ENCODE measurements around the gene ASPHD1.
"Not testable (repeated sequence)": the region's sequence is repeated elsewhere in the genome, so short reads cannot be mapped to it uniquely, and the experiment has no call there.

Gene ASPHD1

DNA sequence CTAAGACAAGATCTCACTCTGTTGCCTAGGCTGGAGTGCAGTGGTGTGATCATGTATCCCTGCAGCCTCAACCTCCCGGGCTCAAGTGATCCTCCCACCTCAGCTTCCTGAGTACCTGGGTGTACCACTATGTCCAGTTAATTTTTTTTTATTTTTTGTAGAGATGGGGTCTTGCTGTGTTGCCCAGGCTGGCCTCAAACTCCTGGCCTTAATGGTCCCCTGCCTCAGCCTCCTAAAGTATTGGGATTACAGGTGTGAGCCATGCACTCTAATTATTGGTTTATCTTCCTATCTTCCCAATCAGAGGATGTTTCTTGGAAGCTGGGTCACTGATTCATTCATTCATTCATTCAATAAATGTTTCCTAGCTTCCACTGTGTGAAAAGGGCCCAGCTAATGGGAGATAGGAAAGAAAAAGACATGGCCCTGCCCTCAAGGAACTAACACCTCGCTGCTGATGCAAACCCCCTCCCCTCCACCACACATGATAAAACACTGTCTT, 8.5 kb downstream of the ASPHD1 start:
- no peak for DNase-seq

DNA sequence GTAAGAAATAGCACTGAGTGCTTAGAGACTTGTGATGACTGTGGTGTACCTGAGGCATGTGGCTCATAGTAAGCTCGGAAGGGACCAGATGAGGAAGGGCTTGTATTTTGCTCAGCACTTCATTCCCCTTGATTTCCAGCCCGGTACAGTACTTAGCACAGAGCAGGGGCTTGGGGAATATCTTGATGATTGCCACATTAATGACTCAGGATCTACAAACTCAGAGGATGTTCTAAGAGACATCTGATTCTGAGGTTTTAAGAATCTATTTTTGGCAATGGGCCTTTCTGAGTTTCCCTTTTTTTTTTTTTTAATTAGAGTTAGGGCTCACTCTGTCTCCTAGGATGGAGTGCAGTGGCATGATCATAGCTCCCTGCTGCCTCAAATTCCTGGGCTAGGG, 9.1 kb downstream of the ASPHD1 start:
- DNase-seq: no peak

DNA sequence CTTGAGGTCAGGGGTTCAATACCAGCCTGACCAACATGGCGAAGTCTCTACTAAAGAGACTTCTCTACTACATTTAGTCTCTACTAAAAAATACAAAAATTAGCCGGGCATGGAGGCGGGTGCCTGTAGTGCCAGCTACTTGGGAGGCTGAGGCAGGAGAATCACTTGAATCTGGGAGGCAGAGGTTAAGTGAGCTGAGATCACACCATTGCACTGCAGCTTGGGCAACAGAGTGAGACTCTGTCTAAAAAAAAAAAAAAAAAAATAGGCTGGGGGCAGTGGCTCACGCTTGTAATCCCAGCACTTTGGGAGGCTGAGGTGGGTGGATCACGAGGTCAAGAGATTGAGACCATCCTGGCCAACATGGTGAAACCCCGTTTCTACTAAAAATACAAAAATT, 9.6 kb downstream of the ASPHD1 start:
- not testable (repeated sequence) for DNase-seq

DNA sequence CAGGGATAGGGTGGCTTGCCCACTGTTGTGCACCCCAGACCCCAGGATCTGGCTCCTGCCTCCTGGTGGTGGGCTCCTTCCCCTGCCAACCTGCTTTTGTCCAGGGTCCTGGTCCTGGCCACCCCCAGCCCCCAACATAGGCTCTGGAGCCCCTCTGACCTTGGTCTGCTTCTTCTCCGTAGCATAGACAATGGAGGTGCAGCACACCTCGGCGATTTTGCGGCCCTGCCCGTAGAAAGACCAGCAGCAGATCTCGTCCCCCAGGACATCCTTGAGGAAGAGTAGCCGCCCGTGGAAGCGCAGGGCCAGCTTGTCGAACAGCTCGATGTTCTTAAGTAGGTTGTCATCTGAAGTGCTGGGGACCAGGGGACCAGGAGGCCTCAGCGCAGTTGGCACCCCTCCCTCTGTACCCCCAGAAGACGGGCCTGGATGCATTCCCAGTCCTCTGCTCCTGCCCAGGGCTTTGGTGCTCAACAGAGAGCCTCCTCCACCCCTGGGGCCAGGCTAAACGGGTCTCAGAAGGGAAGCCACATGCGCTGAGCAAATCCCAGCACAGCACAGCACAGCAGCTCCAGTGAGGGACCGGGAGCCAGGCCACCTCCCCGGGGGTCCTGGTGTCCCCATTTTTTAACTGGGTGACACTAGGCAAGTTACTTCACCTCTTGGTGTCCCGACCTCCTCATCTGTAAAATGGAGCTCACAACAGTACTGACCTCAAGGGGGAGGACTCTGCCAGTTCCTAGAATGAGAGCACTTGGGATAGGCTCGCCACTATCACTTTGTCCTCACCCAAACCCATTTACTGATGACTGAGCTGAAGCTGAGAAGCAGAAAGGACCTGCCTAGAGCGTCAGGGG, 10.8 kb downstream of the ASPHD1 start:
- DNase-seq: no peak

DNA sequence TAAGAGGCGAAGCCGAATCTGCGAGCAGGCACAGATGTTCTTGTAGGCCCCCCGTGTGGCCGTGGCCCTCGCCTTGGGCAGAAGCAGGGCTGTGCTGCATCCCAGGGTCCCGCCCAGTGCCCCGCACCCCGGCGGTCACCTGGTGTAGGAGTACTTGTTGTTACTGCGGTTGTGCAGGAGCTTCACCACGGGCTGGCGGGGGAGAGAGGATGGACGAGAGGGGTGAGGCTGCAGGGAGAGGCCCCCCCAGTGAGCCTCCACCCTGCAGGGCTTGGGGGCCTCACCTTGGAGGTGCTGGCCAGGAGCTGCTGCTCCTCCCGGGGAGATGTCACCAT, 11.4 kb downstream of the ASPHD1 start:
- DNase-seq: no peak

DNA sequence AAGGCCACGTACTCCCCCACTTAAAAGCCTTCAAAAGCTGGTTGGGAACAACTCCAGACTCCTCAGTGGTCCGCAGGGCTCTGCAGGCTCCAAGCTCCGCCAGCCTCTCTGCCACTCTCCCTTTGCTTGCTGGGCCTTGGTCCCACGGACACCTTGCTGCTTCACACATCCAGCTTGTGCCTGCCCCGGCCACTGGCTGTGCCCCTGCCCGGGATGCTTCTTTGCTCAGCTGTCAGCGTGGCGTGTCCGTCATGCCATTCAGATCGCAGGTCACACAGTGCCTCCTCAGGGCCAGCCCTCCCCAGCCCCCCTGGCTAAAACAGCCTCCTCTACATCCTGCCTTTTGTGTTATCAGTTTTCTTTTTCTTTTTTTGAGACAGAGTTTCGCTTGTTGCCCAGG, 11.8 kb downstream of the ASPHD1 start:
- no peak for DNase-seq

DNA sequence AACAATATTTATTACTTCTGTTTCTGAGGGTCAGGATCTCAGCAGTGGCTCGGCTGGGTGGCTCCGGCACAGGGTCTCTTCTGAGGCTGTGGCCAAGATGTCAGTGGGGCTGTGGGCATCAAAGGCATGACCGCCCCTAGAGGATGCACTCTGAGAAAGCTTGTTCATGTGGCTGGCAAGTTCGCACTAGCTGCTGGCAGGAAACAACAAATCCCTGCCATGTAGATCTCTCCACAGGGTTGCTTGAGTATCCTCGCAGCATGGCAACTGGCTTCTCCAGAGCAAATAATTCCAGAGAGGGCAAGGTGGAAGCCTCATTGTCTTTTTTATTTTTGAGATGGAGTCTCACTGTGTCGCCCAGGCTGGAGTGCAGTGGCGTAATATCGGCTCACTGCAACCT, 13.2 kb downstream of the ASPHD1 start:
- no peak for DNase-seq

DNA sequence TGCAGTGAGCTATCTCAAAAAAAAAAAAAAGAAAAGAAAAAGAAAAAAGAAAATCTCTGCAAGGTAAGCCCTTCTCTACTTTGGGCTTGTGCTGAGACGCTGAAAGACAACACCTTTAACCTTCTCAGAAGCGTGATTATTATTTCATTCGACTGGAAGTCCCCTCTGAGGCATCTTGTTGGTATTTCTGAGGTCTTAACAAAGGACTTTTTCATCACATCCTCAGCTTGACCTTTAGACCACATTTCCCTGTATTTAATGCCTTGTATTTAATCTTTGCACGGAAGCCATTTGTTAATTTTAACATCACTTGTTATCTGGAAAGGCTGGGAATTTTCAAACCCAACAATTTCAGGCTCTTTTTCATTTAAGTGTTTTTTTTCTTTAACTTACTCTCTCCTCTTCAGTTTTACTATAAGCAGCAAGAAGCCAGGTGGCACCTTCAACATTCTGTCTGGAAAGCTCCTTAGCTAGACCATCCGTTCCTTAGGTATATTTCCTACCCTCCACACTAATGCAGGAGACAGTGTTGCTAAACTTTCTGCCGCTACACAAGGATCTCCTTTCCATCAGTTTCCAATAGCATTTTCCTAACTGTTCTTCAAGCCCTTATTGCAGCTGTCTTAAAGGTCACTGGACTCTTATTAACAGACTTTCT, 15.4 kb downstream of the ASPHD1 start:
- DNase-seq: no peak

DNA sequence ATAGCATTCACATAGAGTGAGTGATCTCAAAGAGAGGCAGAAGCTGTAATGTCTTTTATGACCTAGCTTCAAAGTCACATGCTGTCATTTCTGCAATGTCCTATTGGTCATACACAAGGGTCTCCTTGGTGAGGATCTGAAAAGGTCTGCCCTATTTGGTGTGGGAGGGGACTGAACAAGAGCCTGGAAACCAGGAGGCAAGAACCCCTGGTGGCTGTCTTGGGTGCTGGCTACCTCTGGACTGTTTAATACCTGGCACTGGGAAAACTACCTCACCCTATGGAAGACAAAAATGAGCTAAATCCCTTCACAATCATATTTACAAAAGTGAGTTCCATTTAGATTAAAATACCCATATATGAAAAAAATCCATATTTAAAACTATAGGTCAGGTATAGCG, 16.7 kb downstream of the ASPHD1 start:
- no peak for DNase-seq

DNA sequence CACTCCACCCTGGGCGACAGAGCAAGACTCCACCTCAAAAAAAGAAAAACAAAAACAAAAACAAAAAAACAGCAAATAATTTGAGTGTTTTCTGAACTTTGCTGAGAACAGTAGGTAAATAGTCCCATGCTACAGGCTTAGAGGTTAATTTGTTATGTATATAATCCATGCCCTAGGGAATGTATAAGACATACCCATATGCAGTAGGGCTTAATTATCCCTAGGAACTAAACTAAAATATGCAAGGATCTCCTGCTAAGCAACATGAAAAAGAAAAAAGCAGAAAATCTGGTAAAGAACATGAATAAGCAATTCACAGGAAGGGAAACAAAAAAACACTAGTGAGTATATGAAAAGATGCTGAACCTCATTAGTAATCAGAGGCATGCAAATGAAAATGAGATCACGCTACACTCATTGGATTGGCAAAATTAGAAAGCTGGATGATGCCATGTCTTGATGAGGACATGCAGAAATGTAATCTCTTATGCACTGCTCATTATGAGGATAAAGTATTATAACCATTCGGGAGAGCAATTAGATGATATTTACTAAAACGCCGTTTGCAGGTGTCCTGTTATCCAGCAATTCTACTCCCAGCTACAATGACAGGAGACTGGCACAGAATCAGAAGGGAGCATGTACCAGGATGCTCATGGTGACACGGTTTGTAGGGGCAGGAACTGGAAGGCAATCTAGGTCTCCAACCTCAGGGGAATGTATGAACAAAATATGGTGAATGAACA, 20.2 kb downstream of the ASPHD1 start:
- no peak for DNase-seq

DNA sequence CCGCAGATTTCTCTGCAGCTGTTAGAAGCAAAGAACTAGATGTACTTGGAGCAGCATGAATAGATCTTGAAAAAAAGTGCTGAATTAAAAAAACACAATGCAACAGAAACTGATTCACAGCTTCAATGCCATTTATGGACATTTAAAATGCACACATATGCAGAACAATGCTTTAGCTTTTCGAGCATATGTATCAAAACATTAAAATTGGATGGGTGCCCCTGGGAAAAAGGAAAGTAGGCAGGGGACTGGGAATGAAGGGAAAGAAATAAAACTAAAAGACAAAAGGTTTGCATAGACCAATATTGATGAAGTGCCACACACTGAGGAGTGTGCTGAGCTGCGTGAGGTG, 20.7 kb downstream of the ASPHD1 start:
- DNase-seq: no peak

DNA sequence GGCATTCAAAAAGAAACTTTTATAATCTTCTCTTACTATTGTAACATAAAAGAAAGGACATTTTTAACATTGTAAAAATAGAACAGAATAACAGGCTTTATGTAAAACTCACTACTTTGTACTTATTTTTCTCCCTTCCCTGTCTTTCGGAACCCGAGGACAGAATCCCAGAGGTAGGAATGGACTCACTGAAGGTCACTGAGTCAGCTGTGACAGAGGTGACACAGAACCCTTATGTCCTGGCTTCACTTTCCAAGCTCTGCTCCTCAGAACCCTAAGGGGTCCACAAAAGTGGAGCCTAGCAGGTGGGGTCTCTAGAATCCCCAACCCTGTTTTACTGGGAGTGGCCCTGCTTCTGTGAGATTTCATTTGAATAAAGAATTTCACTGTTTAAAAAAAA, 22.0 kb downstream of the ASPHD1 start:
- no peak for DNase-seq

DNA sequence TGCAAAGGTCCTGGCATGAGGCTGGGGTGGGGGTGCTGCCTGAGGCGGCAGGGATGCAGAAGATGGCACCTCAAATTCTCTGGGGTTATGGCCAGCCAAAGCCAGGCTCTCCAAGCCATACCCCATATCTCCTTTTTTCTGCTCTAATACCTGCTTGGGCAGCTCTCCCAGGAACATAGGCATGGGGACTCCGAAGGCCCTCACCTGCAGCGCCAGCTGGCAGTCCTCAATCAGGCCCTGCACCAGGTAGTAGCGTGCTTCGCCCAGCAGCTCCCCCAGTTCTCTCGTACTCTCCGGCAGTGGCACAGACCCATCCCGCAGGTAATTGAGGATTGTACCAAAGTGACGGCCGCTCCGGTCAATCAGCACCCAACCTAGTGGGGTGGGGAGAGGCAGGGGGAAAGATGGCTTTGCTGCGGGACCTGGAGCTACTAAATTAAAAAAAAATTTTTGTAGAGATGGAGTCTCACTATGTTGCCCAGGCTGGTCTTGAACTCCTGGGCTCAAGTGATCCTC, 22.8 kb downstream of the ASPHD1 start:
- DNase-seq: no peak

DNA sequence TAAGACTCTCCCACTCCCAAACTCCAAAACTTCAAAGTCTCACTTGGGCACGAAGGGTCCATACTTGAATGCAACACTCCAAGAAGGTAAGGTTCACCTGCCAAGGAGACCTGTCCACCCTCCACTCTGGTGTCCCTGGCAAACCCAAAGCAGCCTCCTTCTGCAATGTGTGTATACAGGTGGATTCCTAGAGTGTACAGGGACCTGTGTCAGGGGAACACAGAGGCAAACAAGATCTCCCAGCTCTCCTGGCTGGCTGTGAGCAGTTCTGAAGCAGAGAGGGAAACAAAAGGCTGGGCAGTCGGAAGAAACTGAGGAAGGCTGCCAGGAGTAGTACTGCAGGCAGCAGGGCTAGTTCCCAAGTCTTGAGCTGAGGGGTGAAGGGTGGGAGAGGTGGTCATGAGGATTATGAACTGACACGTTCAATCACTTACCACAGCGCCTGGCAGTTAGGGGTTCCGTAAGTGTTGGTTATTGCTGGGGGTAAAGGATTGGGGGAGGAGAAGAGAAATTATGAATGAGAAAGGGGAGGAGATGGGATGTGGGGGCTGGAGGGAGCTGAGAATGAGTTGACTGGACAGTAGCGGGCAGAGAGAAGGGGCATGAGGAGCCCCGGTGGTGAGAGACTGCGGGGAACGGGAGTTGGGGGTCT, 24.9 kb downstream of the ASPHD1 start:
- no peak for DNase-seq

DNA sequence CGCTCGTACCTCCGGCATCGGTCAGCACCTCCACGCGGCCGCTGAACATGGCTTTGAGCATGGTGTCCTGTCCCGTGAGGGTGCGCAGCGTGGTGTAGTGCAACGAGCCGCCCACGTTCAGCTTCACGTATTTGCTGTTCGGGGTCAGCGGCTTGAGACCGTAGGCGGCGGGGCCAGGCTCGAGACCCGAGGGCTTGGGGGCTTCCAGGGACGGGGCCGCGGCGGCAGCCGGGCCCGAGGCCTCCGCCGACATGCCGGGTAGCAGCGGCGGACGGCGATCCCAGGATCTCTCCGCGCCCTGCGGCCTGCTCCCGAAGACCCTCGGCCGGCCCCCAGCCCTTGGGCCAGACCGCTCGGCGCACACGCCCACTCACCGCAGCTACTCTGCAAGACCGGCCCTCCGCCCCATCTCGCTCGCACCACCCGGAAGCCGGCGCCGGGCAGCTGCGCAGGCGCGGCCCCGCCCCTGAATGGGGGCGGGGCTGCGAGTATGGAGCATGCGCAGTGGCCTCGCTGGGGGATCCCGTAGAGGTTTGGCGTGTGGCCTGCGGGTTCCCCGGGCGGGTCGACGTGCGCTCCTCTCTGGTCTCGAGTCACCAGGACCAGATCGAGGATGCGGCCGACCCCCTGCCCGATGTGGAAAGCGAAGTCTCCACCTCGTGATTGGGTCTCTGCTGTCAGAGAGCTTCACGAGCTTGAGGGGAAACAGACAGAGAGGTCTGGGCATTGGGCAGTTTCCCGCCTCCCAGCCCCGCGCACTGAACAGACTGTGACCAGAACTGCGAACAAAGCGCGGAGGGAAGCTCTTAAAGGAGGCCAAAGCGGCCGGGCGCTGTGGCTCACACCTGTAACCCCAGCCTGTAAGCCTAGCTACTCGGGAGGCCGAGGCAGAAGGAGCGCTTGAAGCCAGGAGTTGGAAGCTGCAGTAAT, 25.8 kb downstream of the ASPHD1 start, which contains the start of gene KCTD13:
KCTD13 (minus strand) TSS at position 446 of the 930 bp plus-strand sequence; CDS start at position 253, 193 bp downstream.
- DNase-seq: no peak

DNA sequence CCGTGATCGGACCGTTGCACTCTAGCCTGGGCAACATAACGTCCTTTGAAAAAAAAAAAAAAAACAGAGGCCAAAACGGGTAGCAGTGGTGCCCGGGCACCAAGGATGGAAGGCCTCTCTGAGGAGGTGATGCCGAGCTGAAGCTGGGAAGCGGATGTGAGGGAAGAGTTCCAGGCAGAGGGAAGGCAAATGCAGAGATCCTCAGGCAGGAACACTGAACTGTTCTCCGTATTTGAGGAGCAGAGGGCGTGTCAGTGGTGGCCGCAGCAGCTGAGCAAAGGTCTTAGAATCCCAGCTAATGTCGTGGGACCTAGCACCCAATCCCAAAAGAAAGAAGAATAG, 26.4 kb downstream of the ASPHD1 start:
- no peak for DNase-seq

DNA sequence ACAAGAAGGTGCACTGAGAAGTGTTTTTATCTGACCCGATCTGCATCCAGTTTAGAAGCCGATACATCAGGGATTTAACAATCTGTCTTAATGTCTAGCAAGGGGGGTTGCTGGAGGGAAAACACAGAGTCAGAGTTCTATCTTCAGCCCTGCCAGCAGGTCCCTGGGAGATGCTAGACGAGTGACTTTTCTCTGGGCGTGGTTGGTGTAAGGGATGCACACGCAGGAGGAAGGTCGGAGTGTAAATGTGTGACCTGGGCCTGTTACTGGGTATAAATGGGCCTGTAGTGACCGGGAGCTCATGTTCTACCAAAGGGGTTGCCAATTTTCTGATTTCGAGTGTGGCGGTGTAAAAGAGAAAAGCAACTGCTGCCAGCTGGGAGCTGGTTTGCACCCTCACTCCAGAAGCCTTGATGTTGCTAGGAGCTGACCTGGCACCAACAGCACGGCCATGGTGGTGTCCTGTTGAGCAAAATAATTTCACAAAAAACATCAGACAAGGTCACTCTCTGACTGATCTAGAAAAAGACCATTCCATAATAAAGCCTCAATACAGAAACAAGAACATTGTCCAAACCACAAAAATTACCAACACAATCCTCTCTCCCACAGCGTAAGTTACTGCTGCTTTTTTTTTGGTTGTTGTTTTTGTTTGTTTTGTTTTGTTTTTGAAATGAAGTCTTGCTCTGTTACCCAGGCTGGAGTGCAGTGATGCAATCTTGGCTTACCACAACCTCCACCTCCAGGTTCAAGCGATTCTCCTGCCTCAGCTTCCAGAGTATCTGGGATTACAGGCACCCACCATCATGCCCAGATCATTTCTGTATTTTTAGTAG, 27.0 kb downstream of the ASPHD1 start:
- DNase-seq: no peak

DNA sequence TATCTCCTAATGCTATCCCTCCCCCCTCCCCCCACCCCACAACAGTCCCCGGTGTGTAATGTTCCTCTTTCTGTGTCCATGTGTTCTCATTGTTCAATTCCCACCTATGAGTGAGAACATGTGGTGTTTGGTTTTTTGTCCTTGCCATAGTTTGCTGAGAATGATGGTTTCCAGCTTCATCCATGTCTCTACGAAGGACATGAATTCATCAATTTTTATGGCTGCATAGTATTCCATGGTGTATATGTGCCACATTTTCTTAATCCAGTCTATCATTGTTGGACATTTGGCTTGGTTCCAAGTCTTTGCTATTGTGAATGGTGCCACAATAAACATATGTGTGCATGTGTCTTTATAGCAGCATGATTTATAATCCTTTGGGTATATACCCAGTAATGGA, 31.5 kb downstream of the ASPHD1 start:
- not testable (repeated sequence) for DNase-seq

DNA sequence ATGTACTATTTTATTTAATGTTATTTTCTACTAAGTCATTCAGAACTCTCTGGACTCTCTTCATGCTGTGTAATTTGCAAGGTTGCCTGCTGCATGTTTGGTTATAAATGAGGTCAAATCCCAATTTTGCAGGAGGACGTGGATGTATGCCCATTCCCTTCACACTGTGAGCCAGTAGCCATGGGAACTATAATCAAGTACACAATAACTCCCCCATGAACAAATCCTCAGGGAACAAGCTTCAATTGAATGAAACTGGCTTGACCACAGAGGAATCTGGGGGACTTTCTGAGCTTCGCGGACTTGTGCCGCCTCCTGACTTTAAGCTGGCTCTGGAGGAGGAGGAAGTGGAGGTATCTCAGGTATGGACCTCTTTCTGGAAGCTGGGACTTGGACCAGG, 40.4 kb downstream of the ASPHD1 start:
- DNase-seq: no peak

DNA sequence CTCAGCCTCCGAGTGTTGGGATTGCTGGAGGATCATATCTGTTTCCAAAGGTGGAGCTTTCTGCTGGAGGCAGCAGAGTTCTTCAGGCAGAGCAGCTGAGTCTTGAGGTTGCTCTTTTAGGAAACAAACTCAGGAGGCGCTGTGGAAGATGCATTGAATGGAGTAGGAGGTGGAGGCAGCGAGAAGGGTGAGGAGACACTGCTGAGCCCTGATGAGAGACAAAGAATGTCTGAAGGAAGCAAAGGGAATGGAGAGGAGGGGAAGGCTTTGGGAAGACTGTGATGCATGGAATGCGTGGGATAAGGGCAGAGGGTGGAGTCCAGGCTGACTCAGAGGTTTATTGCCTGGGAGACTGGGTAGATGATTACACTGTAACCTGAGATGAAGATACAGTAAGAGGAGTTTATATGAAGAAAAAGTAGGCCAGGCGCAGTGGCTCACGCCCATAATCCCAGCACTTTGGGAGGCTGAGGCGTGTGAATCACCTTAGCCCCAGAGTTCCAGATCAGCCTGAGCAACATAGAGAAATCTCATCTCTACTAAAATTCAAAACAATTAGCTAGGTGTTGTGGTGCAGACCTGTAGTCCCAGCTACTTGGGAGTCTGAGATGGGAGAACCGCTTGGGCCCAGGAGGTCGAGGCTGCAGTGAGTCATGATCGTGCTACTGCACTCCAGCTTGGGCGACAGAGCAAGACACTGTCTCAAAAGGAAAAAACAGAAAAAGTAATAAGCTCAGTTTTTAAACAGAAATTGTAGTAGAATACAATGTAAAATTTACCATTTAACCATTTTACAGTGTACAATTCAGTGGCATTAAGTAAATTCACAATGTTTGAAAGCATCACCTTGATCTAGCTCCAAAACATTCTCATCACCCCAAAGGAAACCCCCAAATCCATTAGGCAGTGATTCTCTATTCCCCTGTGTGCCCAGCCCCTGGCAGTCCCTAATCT, 43.8 kb downstream of the ASPHD1 start:
- DNase-seq: no peak

Measured in NCI-H2081 treated with DMSO at 0.1 percent for 48 hours (cell line).